GM20000 (cell line): Measurements from ENCODE around the gene LRSAM1.
A peak's percentile ranks its signal among the peaks of the same experiment; 100 is the strongest.

ENCODE experiments used
- DNase-seq: peaks from one replicate; pipeline ENCODE4 v3.0.0; 2012; ENCODE audit warnings: low spot score
- CTCF ChIP-seq: IDR thresholded peaks from 2 replicates; pipeline ENCODE4 v1.5.1; 2012; ENCODE audit warnings: mild to moderate bottlenecking, control low read depth; ENCODE audit errors: extremely low read depth, missing control alignments

The LRSAM1 gene

GRCh38 chr9:127500862-127501261 lies 49.6 kb downstream of the LRSAM1 start:
- TF ChIP-seq CTCF: no peak
- no peak for DNase-seq

GRCh38 chr9:127501821-127502343 lies 50.6 kb downstream of the LRSAM1 start:
- TF ChIP-seq CTCF: no peak
- DNase-seq: no peak

GRCh38 chr9:127502706-127503378 lies 51.5 kb downstream of the LRSAM1 start:
- TF ChIP-seq CTCF: no peak
- no peak for DNase-seq

- no peak for DNase-seq
- no peak for TF ChIP-seq CTCF
Observed at GRCh38 chr9:127503379-127503921, 52.1 kb downstream of the LRSAM1 start.

- peak; percentile 75 for TF ChIP-seq CTCF
- DNase-seq: peak; percentile 82
Observed at GRCh38 chr9:127503947-127504886, 52.9 kb downstream of the LRSAM1 start.

GRCh38 chr9:127504887-127505251 lies 53.6 kb downstream of the LRSAM1 start:
- no peak for DNase-seq
- no peak for TF ChIP-seq CTCF
